ENCODE data around the gene ZNF582. TPM values are rescaled to one million over a fixed set of nuclear protein-coding genes. Genes with fewer than 3 reads are reported as not detected.

Gene ZNF582
- polyA plus RNA-seq, 1 of the 3 experiments (the other 2 are of a cell fraction) = 4.5 TPM

DNA sequence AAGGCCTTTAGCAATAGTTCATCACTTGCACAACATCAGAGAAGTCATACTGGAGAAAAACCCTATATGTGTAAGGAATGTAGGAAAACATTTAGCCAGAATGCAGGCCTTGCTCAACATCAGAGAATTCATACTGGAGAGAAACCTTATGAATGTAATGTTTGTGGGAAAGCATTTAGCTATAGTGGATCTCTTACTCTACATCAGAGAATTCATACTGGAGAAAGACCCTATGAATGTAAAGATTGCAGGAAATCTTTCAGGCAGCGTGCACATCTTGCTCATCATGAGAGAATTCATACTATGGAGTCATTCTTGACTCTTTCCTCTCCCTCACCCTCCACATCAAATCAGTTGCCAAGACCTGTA lies 30.6 kb upstream of the ZNF582 start:
- no peak overlapping the region for H3K4me3 ChIP-seq (ENCODE audit: low read depth in 2 of 2, low read length in 1 of 2)
- H2AFZ ChIP-seq (ENCODE audit: low read depth) = no peak overlapping the region
- ChIA-PET POLR2A (no interaction called here), CTCF (no interaction called here)
- H3K4me1 ChIP-seq (ENCODE audit: control insufficient read depth in 1 of 2, insufficient read depth in 2 of 2, low read depth in 1 of 2, low read length in 1 of 2) = no peaks in the 10 kb centered on the region
- H3K36me3 ChIP-seq (replicated peaks in 1 of 2; ENCODE audit: control insufficient read depth in 1 of 2, insufficient read depth in 2 of 2, low read length in 1 of 2) = peaks cover 37 to 59% of the 10 kb centered on the region in 2 experiments
- peaks cover 89% of the 10 kb centered on the region for H3K9me3 ChIP-seq
- H4K20me1 ChIP-seq (ENCODE audit: insufficient read depth) = no peaks in the 10 kb centered on the region
- no peaks in the 10 kb centered on the region for H3K27me3 ChIP-seq (ENCODE audit: insufficient read depth)
- H3K79me2 ChIP-seq (ENCODE audit: insufficient read depth) = no peaks in the 10 kb centered on the region
- no peak overlapping the region for H3K9ac ChIP-seq
- DNase-seq = no peak
- no peaks in the 10 kb centered on the region for H3K9me2 ChIP-seq
- H3K27ac ChIP-seq (ENCODE audit: low read depth in 2 of 2, low read length in 1 of 2) = no peak overlapping the region
- TF ChIP-seq, protein P1, sequence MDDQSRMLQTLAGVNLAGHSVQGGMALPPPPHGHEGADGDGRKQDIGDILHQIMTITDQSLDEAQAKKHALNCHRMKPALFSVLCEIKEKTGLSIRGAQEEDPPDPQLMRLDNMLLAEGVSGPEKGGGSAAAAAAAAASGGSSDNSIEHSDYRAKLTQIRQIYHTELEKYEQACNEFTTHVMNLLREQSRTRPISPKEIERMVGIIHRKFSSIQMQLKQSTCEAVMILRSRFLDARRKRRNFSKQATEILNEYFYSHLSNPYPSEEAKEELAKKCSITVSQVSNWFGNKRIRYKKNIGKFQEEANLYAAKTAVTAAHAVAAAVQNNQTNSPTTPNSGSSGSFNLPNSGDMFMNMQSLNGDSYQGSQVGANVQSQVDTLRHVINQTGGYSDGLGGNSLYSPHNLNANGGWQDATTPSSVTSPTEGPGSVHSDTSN (IDR thresholded peaks at IDR 0.05) = no peak
- TF ChIP-seq GATA2 (CRISPR knock-in tag; IDR thresholded peaks at IDR 0.05) (no peak), MXI1 (IDR thresholded peaks at IDR 0.05; ENCODE audit: low read depth, low read length) (no peak), FOSL2 (IDR thresholded peaks at IDR 0.05; ENCODE audit: borderline replicate concordance, low read depth) (no peak), TAF1 (IDR thresholded peaks at IDR 0.05; ENCODE audit: borderline replicate concordance, low read depth, low read length) (no peak), RCOR1 (IDR thresholded peaks at IDR 0.05; ENCODE audit: low read length) (no peak), RAD21 (IDR thresholded peaks at IDR 0.05; ENCODE audit: low read length) (no peak), EZH2phosphoT487 (IDR thresholded peaks at IDR 0.05; ENCODE audit: borderline replicate concordance, low read depth) (no peak), YY1 (IDR thresholded peaks at IDR 0.05; ENCODE audit: low read depth) (no peak), RXRA (IDR thresholded peaks at IDR 0.05; ENCODE audit: borderline replicate concordance, low read depth) (no peak)
- TF ChIP-seq, protein P2, sequence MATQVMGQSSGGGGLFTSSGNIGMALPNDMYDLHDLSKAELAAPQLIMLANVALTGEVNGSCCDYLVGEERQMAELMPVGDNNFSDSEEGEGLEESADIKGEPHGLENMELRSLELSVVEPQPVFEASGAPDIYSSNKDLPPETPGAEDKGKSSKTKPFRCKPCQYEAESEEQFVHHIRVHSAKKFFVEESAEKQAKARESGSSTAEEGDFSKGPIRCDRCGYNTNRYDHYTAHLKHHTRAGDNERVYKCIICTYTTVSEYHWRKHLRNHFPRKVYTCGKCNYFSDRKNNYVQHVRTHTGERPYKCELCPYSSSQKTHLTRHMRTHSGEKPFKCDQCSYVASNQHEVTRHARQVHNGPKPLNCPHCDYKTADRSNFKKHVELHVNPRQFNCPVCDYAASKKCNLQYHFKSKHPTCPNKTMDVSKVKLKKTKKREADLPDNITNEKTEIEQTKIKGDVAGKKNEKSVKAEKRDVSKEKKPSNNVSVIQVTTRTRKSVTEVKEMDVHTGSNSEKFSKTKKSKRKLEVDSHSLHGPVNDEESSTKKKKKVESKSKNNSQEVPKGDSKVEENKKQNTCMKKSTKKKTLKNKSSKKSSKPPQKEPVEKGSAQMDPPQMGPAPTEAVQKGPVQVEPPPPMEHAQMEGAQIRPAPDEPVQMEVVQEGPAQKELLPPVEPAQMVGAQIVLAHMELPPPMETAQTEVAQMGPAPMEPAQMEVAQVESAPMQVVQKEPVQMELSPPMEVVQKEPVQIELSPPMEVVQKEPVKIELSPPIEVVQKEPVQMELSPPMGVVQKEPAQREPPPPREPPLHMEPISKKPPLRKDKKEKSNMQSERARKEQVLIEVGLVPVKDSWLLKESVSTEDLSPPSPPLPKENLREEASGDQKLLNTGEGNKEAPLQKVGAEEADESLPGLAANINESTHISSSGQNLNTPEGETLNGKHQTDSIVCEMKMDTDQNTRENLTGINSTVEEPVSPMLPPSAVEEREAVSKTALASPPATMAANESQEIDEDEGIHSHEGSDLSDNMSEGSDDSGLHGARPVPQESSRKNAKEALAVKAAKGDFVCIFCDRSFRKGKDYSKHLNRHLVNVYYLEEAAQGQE (IDR thresholded peaks at IDR 0.05; ENCODE audit: low read depth, low read length) = no peak
- H3K4me2 ChIP-seq = no peak overlapping the region
- WGBS (ENCODE audit: low lambda C conversion rate) = 93% methylated on average over 1 of the region's 1 CpG
- peaks cover 22% of the 10 kb centered on the region for H3F3A ChIP-seq (replicated peaks; ENCODE audit: insufficient read depth)

DNA sequence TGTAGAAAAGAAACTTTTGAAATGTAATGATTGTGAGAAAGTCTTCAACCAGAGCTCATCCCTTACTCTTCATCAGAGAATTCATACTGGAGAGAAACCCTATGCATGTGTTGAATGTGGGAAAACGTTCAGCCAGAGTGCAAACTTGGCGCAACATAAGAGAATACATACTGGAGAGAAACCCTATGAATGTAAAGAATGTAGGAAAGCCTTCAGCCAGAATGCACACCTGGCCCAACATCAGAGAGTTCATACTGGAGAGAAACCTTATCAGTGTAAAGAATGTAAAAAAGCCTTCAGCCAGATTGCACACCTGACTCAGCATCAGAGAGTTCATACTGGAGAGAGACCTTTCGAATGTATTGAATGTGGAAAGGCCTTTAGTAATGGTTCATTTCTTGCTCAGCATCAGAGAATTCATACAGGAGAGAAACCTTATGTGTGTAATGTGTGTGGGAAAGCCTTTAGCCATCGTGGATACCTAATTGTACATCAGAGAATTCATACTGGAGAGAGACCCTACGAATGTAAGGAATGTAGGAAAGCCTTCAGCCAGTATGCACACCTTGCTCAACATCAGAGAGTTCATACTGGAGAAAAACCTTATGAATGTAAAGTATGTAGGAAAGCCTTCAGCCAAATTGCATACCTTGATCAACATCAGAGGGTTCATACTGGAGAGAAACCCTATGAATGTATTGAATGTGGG lies 30.1 kb upstream of the ZNF582 start:
- H3K36me3 ChIP-seq (replicated peaks in 1 of 2; ENCODE audit: control insufficient read depth in 1 of 2, insufficient read depth in 2 of 2, low read length in 1 of 2) = peaks cover 41 to 65% of the 10 kb centered on the region in 2 experiments
- no peaks in the 10 kb centered on the region for H3K79me2 ChIP-seq (ENCODE audit: insufficient read depth)
- H3F3A ChIP-seq (replicated peaks; ENCODE audit: insufficient read depth) = peaks cover 22% of the 10 kb centered on the region
- DNase-seq = no peak
- H3K9ac ChIP-seq = no peak overlapping the region
- H3K4me2 ChIP-seq = no peak overlapping the region
- ChIA-PET POLR2A (no interaction called here), CTCF (no interaction called here)
- no peaks in the 10 kb centered on the region for H3K4me1 ChIP-seq (ENCODE audit: control insufficient read depth in 1 of 2, insufficient read depth in 2 of 2, low read depth in 1 of 2, low read length in 1 of 2)
- H2AFZ ChIP-seq (ENCODE audit: low read depth) = no peak overlapping the region
- no peak overlapping the region for H3K27ac ChIP-seq (ENCODE audit: low read depth in 2 of 2, low read length in 1 of 2)
- no peaks in the 10 kb centered on the region for H3K27me3 ChIP-seq (ENCODE audit: insufficient read depth)
- no peak overlapping the region; a peak in 1 of 4 replicates for H3K4me3 ChIP-seq (ENCODE audit: low read depth in 2 of 2, low read length in 1 of 2)
- H3K9me2 ChIP-seq = no peaks in the 10 kb centered on the region
- no peaks in the 10 kb centered on the region for H4K20me1 ChIP-seq (ENCODE audit: insufficient read depth)
- 82% methylated on average over 5 of the region's 5 CpGs for WGBS (ENCODE audit: low lambda C conversion rate)
- H3K9me3 ChIP-seq = peaks cover 89% of the 10 kb centered on the region
- TF ChIP-seq CHD2 (IDR thresholded peaks at IDR 0.05; ENCODE audit: low read length, partially characterized antibody) (no peak), MEF2A (IDR thresholded peaks at IDR 0.05; ENCODE audit: borderline replicate concordance, low read depth) (no peak), ELF1 (IDR thresholded peaks at IDR 0.05) (no peak), RAD21 (IDR thresholded peaks at IDR 0.05; ENCODE audit: low read length) (no peak), NFIC (IDR thresholded peaks at IDR 0.05; ENCODE audit: borderline replicate concordance) (no peak), SIN3A (IDR thresholded peaks at IDR 0.05; ENCODE audit: borderline replicate concordance, low read depth, low read length) (no peak), TAF1 (IDR thresholded peaks at IDR 0.05; ENCODE audit: borderline replicate concordance, low read depth, low read length) (no peak)
- TF ChIP-seq, protein P3, sequence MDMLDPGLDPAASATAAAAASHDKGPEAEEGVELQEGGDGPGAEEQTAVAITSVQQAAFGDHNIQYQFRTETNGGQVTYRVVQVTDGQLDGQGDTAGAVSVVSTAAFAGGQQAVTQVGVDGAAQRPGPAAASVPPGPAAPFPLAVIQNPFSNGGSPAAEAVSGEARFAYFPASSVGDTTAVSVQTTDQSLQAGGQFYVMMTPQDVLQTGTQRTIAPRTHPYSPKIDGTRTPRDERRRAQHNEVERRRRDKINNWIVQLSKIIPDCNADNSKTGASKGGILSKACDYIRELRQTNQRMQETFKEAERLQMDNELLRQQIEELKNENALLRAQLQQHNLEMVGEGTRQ (IDR thresholded peaks at IDR 0.05; ENCODE audit: borderline replicate concordance, low read depth, low read length) = no peak
- TF ChIP-seq, protein P4, sequence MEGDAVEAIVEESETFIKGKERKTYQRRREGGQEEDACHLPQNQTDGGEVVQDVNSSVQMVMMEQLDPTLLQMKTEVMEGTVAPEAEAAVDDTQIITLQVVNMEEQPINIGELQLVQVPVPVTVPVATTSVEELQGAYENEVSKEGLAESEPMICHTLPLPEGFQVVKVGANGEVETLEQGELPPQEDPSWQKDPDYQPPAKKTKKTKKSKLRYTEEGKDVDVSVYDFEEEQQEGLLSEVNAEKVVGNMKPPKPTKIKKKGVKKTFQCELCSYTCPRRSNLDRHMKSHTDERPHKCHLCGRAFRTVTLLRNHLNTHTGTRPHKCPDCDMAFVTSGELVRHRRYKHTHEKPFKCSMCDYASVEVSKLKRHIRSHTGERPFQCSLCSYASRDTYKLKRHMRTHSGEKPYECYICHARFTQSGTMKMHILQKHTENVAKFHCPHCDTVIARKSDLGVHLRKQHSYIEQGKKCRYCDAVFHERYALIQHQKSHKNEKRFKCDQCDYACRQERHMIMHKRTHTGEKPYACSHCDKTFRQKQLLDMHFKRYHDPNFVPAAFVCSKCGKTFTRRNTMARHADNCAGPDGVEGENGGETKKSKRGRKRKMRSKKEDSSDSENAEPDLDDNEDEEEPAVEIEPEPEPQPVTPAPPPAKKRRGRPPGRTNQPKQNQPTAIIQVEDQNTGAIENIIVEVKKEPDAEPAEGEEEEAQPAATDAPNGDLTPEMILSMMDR (IDR thresholded peaks at IDR 0.05) = no peak
